ENCODE data around the gene VPS54.

VPS54 gene

GRCh38 chr2:64019083-64019974, at the start of gene VPS54:
Gene VPS54 (minus strand): TSS chr2:64019428. CDS start chr2:63983999, 35,429 bp downstream.
- DNase-seq (ENCODE audit: low read depth in 2 of 2) = peak; percentile 24 to 33

GRCh38 chr2:64067326-64067725, 48.1 kb upstream of the VPS54 start:
- DNase-seq (ENCODE audit: low read depth in 2 of 2) = no peak

GRCh38 chr2:64065516-64065915, 46.3 kb upstream of the VPS54 start:
- no peak for DNase-seq (ENCODE audit: low read depth in 2 of 2)

- no peak for DNase-seq (ENCODE audit: low read depth in 2 of 2)
These were observed 44.7 kb upstream of the VPS54 start for GRCh38 chr2:64063924-64064331.

GRCh38 chr2:64063454-64063853, 44.2 kb upstream of the VPS54 start:
- no peak for DNase-seq (ENCODE audit: low read depth in 2 of 2)

- no peak for DNase-seq (ENCODE audit: low read depth in 2 of 2)
These were observed 43.6 kb upstream of the VPS54 start for GRCh38 chr2:64062840-64063239.

- no peak for DNase-seq (ENCODE audit: low read depth in 2 of 2)
These were observed 40.0 kb upstream of the VPS54 start for GRCh38 chr2:64059270-64059669.

GRCh38 chr2:64056021-64056420, 36.8 kb upstream of the VPS54 start:
- no peak for DNase-seq (ENCODE audit: low read depth in 2 of 2)

- DNase-seq (ENCODE audit: low read depth in 2 of 2) = no peak
These were observed 35.1 kb upstream of the VPS54 start for GRCh38 chr2:64054161-64054915.

- DNase-seq (ENCODE audit: low read depth in 2 of 2) = no peak
These were observed 33.4 kb upstream of the VPS54 start for GRCh38 chr2:64052463-64053241.

- peak; percentile 41 to 49 for DNase-seq (ENCODE audit: low read depth in 2 of 2)
These were observed 30.5 kb upstream of the VPS54 start for GRCh38 chr2:64049633-64050220.

- no peak for DNase-seq (ENCODE audit: low read depth in 2 of 2)
These were observed 26.7 kb upstream of the VPS54 start for GRCh38 chr2:64045938-64046337.

- no peak for DNase-seq (ENCODE audit: low read depth in 2 of 2)
These were observed 20.9 kb upstream of the VPS54 start for GRCh38 chr2:64040161-64040560.

GRCh38 chr2:64036034-64036705, 16.9 kb upstream of the VPS54 start:
- DNase-seq (ENCODE audit: low read depth in 2 of 2) = no peak

- DNase-seq (ENCODE audit: low read depth in 2 of 2) = no peak
These were observed 16.1 kb upstream of the VPS54 start for GRCh38 chr2:64035072-64035942.

GRCh38 chr2:64029116-64029665, 10.0 kb upstream of the VPS54 start:
- DNase-seq (ENCODE audit: low read depth in 2 of 2) = no peak

- no peak for DNase-seq (ENCODE audit: low read depth in 2 of 2)
These were observed 6.5 kb upstream of the VPS54 start for GRCh38 chr2:64025741-64026140.

GRCh38 chr2:64024259-64024949, 5.2 kb upstream of the VPS54 start:
- no peak for DNase-seq (ENCODE audit: low read depth in 2 of 2)
